ACC112 (cell line): ENCODE measurements around the gene ZFYVE28.
"Not testable (repeated sequence)": the region's sequence is repeated elsewhere in the genome, so short reads cannot be mapped to it uniquely, and the experiment has no call there.

Experiments
- H2AFZ ChIP-seq: fragments of 200-600 bp; sonication (generic); one replicate; pipeline ENCODE4 v1.6.0; 2017; ENCODE audit warnings: antibody characterized with exemption, low read length; ENCODE audit not compliant: unreplicated experiment
- H3K27ac ChIP-seq: fragments of 200-600 bp; sonication (generic); 2 replicates; pipeline ENCODE4 v1.5.1; 2014; ENCODE audit warnings: low read depth, mild to moderate bottlenecking, antibody characterized with exemption, low read length, moderate library complexity
- H3K27me3 ChIP-seq: fragments of 200-600 bp; sonication (generic); 2 replicates; pipeline ENCODE4 v1.6.1; 2014; ENCODE audit warnings: mild to moderate bottlenecking, antibody characterized with exemption, low read length, moderate library complexity, mixed read lengths; ENCODE audit not compliant: insufficient read depth
- H3K36me3 ChIP-seq: fragments of 200-600 bp; sonication (generic); 2 replicates; pipeline ENCODE4 v1.6.1; 2016; ENCODE audit warnings: mild to moderate bottlenecking, antibody characterized with exemption, low read length, moderate library complexity, mixed read lengths; ENCODE audit not compliant: insufficient read depth
- H3K4me1 ChIP-seq: fragments of 200-600 bp; sonication (generic); one replicate; pipeline ENCODE4 v1.6.1; 2016; ENCODE audit warnings: low read length, mixed read lengths; ENCODE audit not compliant: insufficient read depth, unreplicated experiment, control insufficient read depth
- H3K4me3 ChIP-seq: fragments of 200-600 bp; sonication (generic); 2 replicates; pipeline ENCODE4 v1.5.1; 2014; ENCODE audit warnings: mild to moderate bottlenecking, low read depth, low read length
- H3K79me2 ChIP-seq: fragments of 200-600 bp; sonication (generic); one replicate; pipeline ENCODE4 v1.6.0; 2016; ENCODE audit warnings: low read length; ENCODE audit not compliant: control insufficient read depth, unreplicated experiment, insufficient read depth

The ZFYVE28 gene

GRCh38 chr4:2385516-2385915, 32.9 kb downstream of the ZFYVE28 start:
- Histone ChIP-seq H3K36me3 (no peaks in the 10 kb centered on the region), H3K27ac (no peak overlapping the region), H3K27me3 (no peaks in the 10 kb centered on the region), H2AFZ (no peak overlapping the region), H3K79me2 (no peaks in the 10 kb centered on the region), H3K4me1 (no peaks in the 10 kb centered on the region), H3K4me3 (no peak overlapping the region)

DNA sequence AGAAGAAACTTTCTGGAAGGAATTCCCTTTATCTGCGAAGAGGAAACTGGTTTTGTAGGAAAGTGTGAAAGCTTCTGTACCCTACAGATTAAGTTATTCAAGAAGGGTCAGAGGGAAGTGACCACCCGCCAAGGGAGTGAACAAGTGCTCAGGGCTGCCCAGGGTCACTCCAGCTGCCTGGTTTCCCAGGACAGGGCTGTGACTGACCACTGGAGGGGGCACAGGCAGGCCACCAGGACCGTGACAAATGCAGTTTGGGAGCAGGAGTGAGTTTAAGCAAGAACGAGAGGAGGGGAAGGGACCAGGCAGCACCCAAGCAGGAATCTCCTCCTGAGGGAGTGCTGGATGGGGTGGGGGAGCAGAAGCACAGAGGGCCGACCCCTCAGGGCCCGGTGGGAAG, 34.2 kb downstream of the ZFYVE28 start:
- Histone ChIP-seq H3K27me3 (no peaks in the 10 kb centered on the region), H3K27ac (no peak overlapping the region), H3K4me1 (no peaks in the 10 kb centered on the region), H3K36me3 (no peaks in the 10 kb centered on the region), H3K4me3 (no peak overlapping the region), H3K79me2 (no peaks in the 10 kb centered on the region), H2AFZ (no peak overlapping the region)

DNA sequence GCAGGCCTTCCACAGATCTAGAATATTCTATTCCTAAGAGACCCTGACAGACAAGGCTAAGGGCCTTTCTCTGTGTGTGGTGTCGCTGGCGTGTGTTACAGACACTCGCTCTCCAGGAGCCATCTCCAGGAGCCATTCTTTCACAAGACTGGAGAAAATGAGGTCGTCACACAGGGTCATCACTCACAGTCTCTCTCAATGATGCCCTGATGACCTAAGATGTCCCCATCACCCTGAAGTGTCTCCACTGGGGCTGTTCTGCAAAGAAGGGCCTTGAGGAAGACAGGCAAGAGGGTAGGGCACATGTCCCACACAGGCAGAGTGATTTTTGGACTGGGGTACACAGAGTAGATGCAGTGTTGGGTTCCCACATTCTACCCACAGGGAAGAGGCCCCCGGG, 34.7 kb downstream of the ZFYVE28 start:
- no peak overlapping the region for H3K4me3 ChIP-seq
- H3K4me1 ChIP-seq: no peaks in the 10 kb centered on the region
- H3K27me3 ChIP-seq: no peaks in the 10 kb centered on the region
- H3K27ac ChIP-seq: no peak overlapping the region
- H3K79me2 ChIP-seq: no peaks in the 10 kb centered on the region
- no peak overlapping the region for H2AFZ ChIP-seq
- H3K36me3 ChIP-seq: no peaks in the 10 kb centered on the region

- H3K27me3 ChIP-seq, H3K79me2 ChIP-seq, H3K36me3 ChIP-seq, H2AFZ ChIP-seq, H3K4me3 ChIP-seq, H3K4me1 ChIP-seq, H3K27ac ChIP-seq: not testable (repeated sequence)
Measured at GRCh38 chr4:2383220-2383631, 35.2 kb downstream of the ZFYVE28 start.

DNA sequence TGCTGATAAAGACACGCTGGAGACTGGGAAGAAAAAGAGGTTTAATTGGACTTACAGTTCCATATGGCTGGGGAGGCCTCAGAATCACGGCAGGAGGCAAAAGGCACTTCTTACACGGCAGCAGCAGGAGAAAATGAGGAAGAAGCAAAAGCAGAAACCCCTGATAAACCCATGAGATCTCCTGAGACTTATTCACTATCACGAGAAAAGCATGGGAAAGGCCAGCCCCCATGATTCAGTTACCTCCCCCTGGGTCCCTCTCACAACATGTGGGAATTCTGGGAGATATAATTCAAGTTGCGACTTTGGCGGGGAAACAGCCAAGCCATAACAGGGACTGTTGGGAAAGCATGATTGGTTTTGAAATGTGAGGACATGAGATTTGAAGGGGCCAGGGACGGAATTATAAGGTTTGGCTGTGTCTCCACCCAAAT, 35.7 kb downstream of the ZFYVE28 start:
- not testable (repeated sequence) for H3K36me3 ChIP-seq, H3K27ac ChIP-seq, H3K27me3 ChIP-seq, H2AFZ ChIP-seq, H3K4me3 ChIP-seq, H3K4me1 ChIP-seq, H3K79me2 ChIP-seq

DNA sequence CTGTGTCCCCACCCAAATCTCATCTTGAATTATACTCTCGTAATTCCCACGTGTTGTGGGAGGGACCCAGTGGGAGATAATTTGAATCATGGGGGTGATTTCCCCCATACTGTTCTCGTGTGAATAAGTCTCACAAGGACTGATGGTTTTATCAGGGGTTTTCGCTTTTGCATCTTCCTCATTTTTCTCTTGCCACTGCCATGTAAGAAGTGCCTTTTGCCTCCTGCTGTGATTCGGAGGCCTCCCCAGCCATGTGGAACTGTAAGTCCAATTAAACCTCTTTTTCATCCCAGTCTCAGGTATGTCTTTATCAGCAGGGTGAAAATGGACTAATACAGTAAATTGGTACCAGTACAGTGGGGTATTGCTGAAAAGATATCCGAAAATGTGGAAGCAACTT, 37.9 kb downstream of the ZFYVE28 start:
- H3K4me3 ChIP-seq, H3K79me2 ChIP-seq, H3K36me3 ChIP-seq, H3K27me3 ChIP-seq, H3K4me1 ChIP-seq, H2AFZ ChIP-seq, H3K27ac ChIP-seq: not testable (repeated sequence)

DNA sequence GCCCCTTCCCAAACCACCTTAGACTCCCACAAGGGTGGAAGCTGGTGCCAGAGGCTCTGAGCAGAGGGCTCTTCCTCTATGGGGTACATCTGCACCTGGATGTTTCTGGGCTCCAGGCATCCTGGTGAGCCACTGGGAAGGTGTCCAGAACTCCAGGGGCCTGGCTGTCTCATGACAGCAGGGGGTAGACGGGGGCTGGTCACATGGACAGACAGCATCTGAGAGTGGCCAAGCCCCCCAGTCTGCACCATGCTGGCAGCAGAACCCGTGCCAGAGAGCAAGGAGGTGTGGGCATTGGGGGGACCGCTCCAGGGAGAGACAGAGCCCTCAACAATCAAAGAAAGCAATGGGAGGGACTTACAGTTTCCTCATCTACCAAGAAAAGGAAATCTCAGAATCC, 39.5 kb downstream of the ZFYVE28 start:
- no peak overlapping the region for H3K27ac ChIP-seq
- H3K36me3 ChIP-seq: no peaks in the 10 kb centered on the region
- H3K27me3 ChIP-seq: no peaks in the 10 kb centered on the region
- H3K4me3 ChIP-seq: no peak overlapping the region
- H3K79me2 ChIP-seq: no peaks in the 10 kb centered on the region
- H2AFZ ChIP-seq: no peak overlapping the region
- H3K4me1 ChIP-seq: peaks cover 5% of the 10 kb centered on the region

DNA sequence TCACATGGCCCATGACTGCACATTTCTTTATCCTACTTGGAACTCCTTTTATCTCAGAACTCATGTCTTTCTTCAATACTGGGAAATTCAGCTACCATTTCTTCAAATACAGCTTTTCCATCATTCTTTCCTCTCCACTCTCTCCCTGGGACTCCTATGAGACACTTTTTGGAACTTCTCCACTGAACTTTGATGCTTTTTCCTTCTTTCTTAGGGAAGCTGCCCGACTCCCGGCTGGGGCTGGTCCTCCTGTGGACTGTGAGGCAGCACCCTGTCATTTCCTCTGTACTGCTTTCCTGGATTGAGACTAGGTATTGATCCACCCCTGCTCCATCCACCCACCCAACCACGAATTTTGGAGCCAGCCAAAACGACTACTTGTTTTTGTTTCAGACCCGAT, 40.0 kb downstream of the ZFYVE28 start:
- no peaks in the 10 kb centered on the region for H3K79me2 ChIP-seq
- H3K27me3 ChIP-seq: no peaks in the 10 kb centered on the region
- no peak overlapping the region for H3K4me3 ChIP-seq
- no peak overlapping the region for H3K27ac ChIP-seq
- H3K36me3 ChIP-seq: no peaks in the 10 kb centered on the region
- peaks cover 5% of the 10 kb centered on the region for H3K4me1 ChIP-seq
- no peak overlapping the region for H2AFZ ChIP-seq

- Histone ChIP-seq H3K4me3 (no peak overlapping the region), H3K4me1 (peaks cover 5% of the 10 kb centered on the region), H3K79me2 (no peaks in the 10 kb centered on the region), H3K36me3 (no peaks in the 10 kb centered on the region), H2AFZ (no peak overlapping the region), H3K27ac (no peak overlapping the region), H3K27me3 (no peaks in the 10 kb centered on the region)
Measured at GRCh38 chr4:2377241-2377640, 41.2 kb downstream of the ZFYVE28 start.

GRCh38 chr4:2375427-2375826, 43.0 kb downstream of the ZFYVE28 start:
- H3K27ac ChIP-seq: no peak overlapping the region
- H3K27me3 ChIP-seq: no peaks in the 10 kb centered on the region
- H3K79me2 ChIP-seq: no peaks in the 10 kb centered on the region
- H2AFZ ChIP-seq: no peak overlapping the region
- peaks cover 5% of the 10 kb centered on the region for H3K4me1 ChIP-seq
- H3K36me3 ChIP-seq: no peaks in the 10 kb centered on the region
- H3K4me3 ChIP-seq: no peak overlapping the region

- no peak overlapping the region for H2AFZ ChIP-seq
- H3K79me2 ChIP-seq: no peaks in the 10 kb centered on the region
- H3K4me3 ChIP-seq: no peak overlapping the region
- H3K36me3 ChIP-seq: no peaks in the 10 kb centered on the region
- no peaks in the 10 kb centered on the region for H3K27me3 ChIP-seq
- H3K27ac ChIP-seq: no peak overlapping the region
- H3K4me1 ChIP-seq: peaks cover 3% of the 10 kb centered on the region
Measured at GRCh38 chr4:2373532-2373931, 44.9 kb downstream of the ZFYVE28 start.
